ENCODE data around the gene MSMB. TPM values are rescaled to one million over a fixed set of nuclear protein-coding genes. Genes with fewer than 3 reads are reported as not detected.
A peak's percentile ranks its signal among the peaks of the same experiment; 100 is the strongest.
"Not testable (repeated sequence)": the region's sequence is repeated elsewhere in the genome, so short reads cannot be mapped to it uniquely, and the experiment has no call there.

The MSMB gene
- total and polyA plus RNA-seq, 8 donors: 17.1 TPM; not detected in 7

GRCh38 chr10:46000538-46000937 is 45.5 kb downstream of the MSMB start:
- H3K4me1 ChIP-seq: peaks cover 0 to 3% of the 10 kb centered on the region in 2 donors
- ATAC-seq (no peak), DNase-seq (no peak)
- intact Hi-C loops (cut with DNase I): no loop called here
- TF ChIP-seq CTCF (IDR thresholded peaks at IDR 0.05): no peak
- no peaks in the 10 kb centered on the region for H3K9me3 ChIP-seq
- no peaks in the 10 kb centered on the region for H3K27me3 ChIP-seq
- no peak overlapping the region for H3K27ac ChIP-seq
- peaks cover 0 to 66% of the 10 kb centered on the region in 2 donors for H3K36me3 ChIP-seq
- H3K4me3 ChIP-seq: no peak overlapping the region

GRCh38 chr10:45999955-46000354 is 46.1 kb downstream of the MSMB start:
- peaks cover 0 to 60% of the 10 kb centered on the region in 2 donors for H3K36me3 ChIP-seq
- H3K27me3 ChIP-seq; H3K4me1 ChIP-seq; H3K4me3 ChIP-seq; intact Hi-C loops (cut with DNase I); ATAC-seq; DNase-seq; H3K27ac ChIP-seq; H3K9me3 ChIP-seq: not testable (repeated sequence)

- ATAC-seq (peak; percentile 81), DNase-seq (no peak)
- no peak overlapping the region for H3K4me3 ChIP-seq
- H3K36me3 ChIP-seq: peaks cover 0 to 51% of the 10 kb centered on the region in 2 donors
- intact Hi-C loops (cut with DNase I): no loop called here
- no peaks in the 10 kb centered on the region for H3K9me3 ChIP-seq
- no peak for TF ChIP-seq CTCF (IDR thresholded peaks at IDR 0.05)
- no peaks in the 10 kb centered on the region for H3K27me3 ChIP-seq
- H3K27ac ChIP-seq: peak overlapping the region in 1 of 2 donors; percentile 41
- H3K4me1 ChIP-seq: peaks cover 0 to 3% of the 10 kb centered on the region in 2 donors
Observed at GRCh38 chr10:45997994-45998763, 47.9 kb downstream of the MSMB start.

- peaks cover 0 to 51% of the 10 kb centered on the region in 2 donors for H3K36me3 ChIP-seq
- H3K4me3 ChIP-seq: no peak overlapping the region
- H3K27ac ChIP-seq: peak overlapping the region in 1 of 2 donors; percentile 41
- H3K9me3 ChIP-seq: no peaks in the 10 kb centered on the region
- intact Hi-C loops (cut with DNase I): no loop called here
- ATAC-seq (no peak), DNase-seq (no peak)
- no peaks in the 10 kb centered on the region for H3K27me3 ChIP-seq
- H3K4me1 ChIP-seq: peaks cover 0 to 3% of the 10 kb centered on the region in 2 donors
- no peak for TF ChIP-seq CTCF (IDR thresholded peaks at IDR 0.05)
Observed at GRCh38 chr10:45997557-45997956, 48.5 kb downstream of the MSMB start.

GRCh38 chr10:45985590-45985989 is 60.5 kb downstream of the MSMB start:
- H3K4me1 ChIP-seq; H3K27me3 ChIP-seq; DNase-seq; H3K27ac ChIP-seq; intact Hi-C loops (cut with DNase I); H3K4me3 ChIP-seq; ATAC-seq; H3K9me3 ChIP-seq: not testable (repeated sequence)
- H3K36me3 ChIP-seq: peaks cover 0 to 31% of the 10 kb centered on the region in 2 donors

GRCh38 chr10:45984473-45984872 is 61.6 kb downstream of the MSMB start:
- H3K36me3 ChIP-seq: peaks cover 0 to 29% of the 10 kb centered on the region in 2 donors
- H3K27ac ChIP-seq; H3K4me1 ChIP-seq; ATAC-seq; H3K9me3 ChIP-seq; H3K4me3 ChIP-seq; H3K27me3 ChIP-seq; DNase-seq; intact Hi-C loops (cut with DNase I): not testable (repeated sequence)

Data from left lung (tissue), 10 donors.